Measurements from ENCODE around the gene IL17REL. TPM values are rescaled to one million over a fixed set of nuclear protein-coding genes. Genes with fewer than 3 reads are reported as not detected.

Gene IL17REL
- total RNA-seq, 1 donor from 2014 or later: not detected

GRCh38 chr22:49966774-49967705, 45.5 kb downstream of the IL17REL start:
- no peak for DNase-seq

GRCh38 chr22:49966041-49966773, 46.4 kb downstream of the IL17REL start:
- DNase-seq: no peak

- DNase-seq: no peak
These were observed 47.2 kb downstream of the IL17REL start for GRCh38 chr22:49965091-49966040.

- DNase-seq: no peak
These were observed 48.2 kb downstream of the IL17REL start for GRCh38 chr22:49964136-49965090.

- DNase-seq: no peak
These were observed 48.9 kb downstream of the IL17REL start for GRCh38 chr22:49963647-49964026.

GRCh38 chr22:49962751-49963646, 49.6 kb downstream of the IL17REL start:
- no peak for DNase-seq

GRCh38 chr22:49962012-49962750, 50.4 kb downstream of the IL17REL start:
- peak; percentile 77 for DNase-seq

GRCh38 chr22:49961601-49962011, 51.0 kb downstream of the IL17REL start:
- no peak for DNase-seq

- DNase-seq: no peak
These were observed 51.5 kb downstream of the IL17REL start for GRCh38 chr22:49961005-49961600.

GRCh38 chr22:49960159-49961004, 52.2 kb downstream of the IL17REL start, which contains the start of gene PIM3:
Gene PIM3, plus strand, starts transcription at chr22:49960772. Its CDS starts 176 bp downstream, at chr22:49960948.
- peak; percentile 92 for DNase-seq

GRCh38 chr22:49959782-49960158, 52.8 kb downstream of the IL17REL start:
- no peak for DNase-seq

GRCh38 chr22:49958931-49959781, 53.4 kb downstream of the IL17REL start:
- no peak for DNase-seq

- DNase-seq: no peak
These were observed 54.1 kb downstream of the IL17REL start for GRCh38 chr22:49958366-49958921.

- no peak for DNase-seq
These were observed 54.7 kb downstream of the IL17REL start for GRCh38 chr22:49957826-49958365.

- no peak for DNase-seq
These were observed 55.4 kb downstream of the IL17REL start for GRCh38 chr22:49956914-49957825.

All from occipital lobe (tissue), 2 donors.